T47D (cell line): ENCODE data around the gene MZB1.

Experiments used
- DNase-seq, 2 experiments: peaks; one replicate each; pipeline versions ENCODE4 v3.0.0 to v3.0.0-alpha.2; 2011 to 2012; ENCODE audit warnings: low read depth in 1 of 2, low spot score in 1 of 2
- JUND ChIP-seq: IDR thresholded peaks from 2 replicates; pipeline ENCODE4 v1.6.1; 2012; ENCODE audit warnings: low read depth
- in situ Hi-C: cut with HindIII; loops from 2 replicates; pipeline ENCODE4 v1.10.0; 2016; ENCODE audit warnings: low sequenced_read_pairs, low pct_unique_long_range_greater_than_20kb

Gene MZB1

DNA sequence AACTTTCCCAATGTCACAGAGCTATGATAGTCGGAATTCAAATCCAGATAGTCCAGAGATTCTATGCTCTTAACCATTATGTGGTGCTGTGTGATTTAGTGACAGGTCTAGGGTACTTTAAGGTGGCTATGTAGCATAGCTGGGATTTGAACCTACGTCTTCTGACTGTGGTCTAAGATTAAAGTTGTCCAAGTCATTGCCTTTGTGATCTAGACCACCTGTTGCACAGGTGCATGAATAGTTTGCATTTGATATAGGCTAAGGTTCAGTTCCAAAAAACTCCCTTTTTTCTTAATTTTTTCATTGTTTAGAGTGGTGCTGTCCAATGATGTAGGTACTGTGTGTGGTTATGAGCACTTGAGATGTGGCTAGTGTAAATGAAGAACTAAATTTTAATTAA lies 45.5 kb downstream of the MZB1 start:
- no peak for TF ChIP-seq JUND
- DNase-seq = no peak
- in situ Hi-C loops = no loop called here

DNA sequence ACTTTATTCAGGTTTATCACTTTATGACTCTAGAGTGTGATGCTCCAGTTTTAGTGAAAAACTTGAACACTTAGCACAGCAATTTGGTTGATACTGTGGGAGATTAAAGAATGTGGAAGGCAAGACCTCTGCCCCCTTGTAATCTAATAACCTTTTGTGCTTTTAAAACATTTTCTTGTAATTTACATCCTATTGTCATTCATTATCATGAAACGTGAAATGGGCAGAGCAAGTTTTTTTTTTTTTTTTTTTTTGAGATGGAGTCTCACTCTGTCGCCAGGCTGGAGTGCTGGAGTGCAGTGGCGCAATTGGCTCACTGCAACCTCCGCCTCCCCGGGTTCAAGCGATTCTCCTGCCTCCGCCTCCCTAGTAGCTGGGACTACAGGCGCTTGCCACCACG lies 46.2 kb downstream of the MZB1 start:
- TF ChIP-seq JUND = no peak
- in situ Hi-C loops = no loop called here
- no peak for DNase-seq

DNA sequence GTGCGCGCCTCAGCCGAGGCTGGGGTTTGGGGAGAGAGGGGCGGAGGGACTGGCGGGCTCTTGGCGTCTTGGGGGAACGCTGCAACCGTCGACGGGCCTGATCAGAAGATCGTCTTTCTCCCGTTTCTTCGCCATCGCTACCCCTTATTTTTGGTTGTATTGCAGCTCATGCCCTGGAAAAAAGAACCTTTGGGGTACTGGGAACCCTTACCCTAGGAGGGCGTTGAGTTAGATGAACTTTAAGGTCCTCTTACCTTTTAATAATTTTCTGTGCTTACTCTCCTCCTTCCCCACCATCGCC lies 47.3 kb downstream of the MZB1 start:
- in situ Hi-C loops = no loop called here
- TF ChIP-seq JUND = no peak
- no peak for DNase-seq

DNA sequence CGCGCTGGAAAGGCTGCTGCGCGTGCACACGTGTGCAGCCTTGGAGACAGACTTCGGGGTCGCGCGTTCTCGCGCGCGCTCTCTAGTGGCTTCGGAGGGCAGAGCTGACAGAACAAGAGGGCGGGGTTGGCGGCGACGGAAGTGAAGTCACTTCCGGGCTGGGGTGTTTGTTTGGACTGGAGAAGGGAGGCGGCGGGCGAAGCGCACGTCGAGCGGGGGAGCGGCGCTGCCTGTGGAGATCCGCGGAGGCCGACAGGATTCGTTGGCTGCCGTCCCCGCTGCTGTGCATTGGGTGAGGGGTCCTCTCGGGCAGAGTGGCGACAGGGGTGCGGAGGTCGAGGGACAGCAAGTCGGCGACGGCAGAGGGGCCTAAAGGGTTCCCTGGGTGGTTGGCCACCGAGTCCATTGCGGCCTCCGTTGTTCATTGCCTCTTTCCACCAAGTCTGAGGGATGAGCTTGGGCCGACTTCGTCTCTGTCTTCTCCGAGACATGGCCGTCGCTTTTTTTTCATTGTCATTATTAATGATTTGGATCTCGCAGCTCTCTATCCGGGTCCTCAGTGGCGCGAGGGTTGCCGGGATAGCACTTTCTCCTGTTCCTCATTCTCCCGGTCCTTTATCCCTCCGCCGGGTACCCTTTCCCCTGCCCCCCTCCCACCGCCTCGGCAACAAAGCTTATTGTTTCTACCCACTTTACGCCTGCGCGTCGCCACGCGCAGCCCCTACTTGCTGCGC lies 47.9 kb downstream of the MZB1 start, which contains the start of gene PAIP2:
PAIP2 (plus strand) TSS at position 166 of the 734 bp plus-strand sequence. CDS start 21,931 bp downstream, outside the sequence.
- TF ChIP-seq JUND = no peak
- in situ Hi-C loops = no loop called here

DNA sequence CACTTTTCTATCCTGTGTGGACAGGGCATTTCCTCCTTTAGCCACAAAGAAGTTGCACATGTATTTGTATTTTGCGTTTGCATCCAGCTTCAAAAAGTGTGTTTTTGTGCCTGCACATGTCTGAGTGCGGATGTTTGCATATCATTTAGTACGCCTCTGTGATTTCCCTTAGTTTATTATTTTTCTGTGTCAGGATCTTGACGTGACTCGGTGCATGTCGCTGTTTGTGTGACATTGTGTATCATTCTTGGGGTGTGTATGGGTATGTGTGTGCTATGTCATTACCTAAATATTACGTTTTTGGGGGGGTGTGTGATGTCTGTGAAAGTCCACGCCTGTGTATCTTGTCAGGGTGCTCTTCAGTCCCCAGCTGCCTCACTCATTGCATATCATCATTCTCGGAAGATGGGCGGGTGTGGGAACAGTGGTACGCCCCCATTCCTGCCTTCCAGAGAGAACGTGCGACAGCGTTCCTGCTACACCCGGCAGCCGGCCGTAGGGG lies 48.5 kb downstream of the MZB1 start:
- TF ChIP-seq JUND = no peak
- in situ Hi-C loops = no loop called here
- peak in 1 of 2 experiments; percentile 15 for DNase-seq

More for the DNA sequence above, 47.9 kb downstream of the MZB1 start, which contains the start of gene PAIP2:
- peak; percentile 80 to 98 for DNase-seq

DNA sequence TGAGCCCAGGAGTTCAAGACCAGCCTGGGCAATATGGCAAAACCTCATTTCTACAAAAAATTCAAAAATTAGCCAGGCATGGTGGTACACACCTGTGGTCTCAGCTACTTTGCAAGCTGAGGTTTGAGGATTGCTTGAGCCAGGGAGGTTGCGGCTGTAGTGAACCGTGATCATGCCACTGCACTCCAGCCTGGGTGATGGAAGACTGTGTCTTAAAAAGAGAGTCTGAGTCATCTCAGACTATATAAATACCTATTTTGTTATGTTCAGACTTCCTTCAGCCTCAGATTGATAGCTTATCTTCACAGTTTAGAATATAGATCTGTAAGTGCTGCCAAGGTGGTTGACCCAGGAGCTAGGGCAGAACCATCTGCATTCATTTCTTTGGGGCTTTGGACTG lies 49.7 kb downstream of the MZB1 start:
- in situ Hi-C loops = no loop called here
- DNase-seq = no peak
- TF ChIP-seq JUND = no peak
